ENCODE measurements around the gene GAP43.

DNA sequence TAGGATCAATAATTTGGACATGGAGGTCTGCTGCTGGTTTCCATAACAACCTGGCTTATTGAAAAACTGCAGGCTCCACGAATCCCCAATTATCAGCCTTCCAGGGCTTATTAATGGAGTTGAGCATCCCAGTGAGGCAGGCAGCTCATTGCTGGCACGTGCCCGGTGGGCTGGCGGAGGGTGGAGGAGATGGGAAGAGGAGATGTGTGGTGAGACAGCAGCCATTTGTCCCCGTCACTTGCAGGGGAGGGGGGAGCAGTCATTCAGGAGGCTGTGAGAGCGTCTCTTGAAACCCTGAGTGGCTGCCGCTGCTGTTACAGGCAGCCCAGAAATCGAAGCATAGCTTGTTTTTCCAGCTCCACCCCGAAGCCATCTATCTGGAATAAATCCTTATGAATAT, 70.6 kb downstream of the GAP43 start:
- TF ChIP-seq, protein P1, sequence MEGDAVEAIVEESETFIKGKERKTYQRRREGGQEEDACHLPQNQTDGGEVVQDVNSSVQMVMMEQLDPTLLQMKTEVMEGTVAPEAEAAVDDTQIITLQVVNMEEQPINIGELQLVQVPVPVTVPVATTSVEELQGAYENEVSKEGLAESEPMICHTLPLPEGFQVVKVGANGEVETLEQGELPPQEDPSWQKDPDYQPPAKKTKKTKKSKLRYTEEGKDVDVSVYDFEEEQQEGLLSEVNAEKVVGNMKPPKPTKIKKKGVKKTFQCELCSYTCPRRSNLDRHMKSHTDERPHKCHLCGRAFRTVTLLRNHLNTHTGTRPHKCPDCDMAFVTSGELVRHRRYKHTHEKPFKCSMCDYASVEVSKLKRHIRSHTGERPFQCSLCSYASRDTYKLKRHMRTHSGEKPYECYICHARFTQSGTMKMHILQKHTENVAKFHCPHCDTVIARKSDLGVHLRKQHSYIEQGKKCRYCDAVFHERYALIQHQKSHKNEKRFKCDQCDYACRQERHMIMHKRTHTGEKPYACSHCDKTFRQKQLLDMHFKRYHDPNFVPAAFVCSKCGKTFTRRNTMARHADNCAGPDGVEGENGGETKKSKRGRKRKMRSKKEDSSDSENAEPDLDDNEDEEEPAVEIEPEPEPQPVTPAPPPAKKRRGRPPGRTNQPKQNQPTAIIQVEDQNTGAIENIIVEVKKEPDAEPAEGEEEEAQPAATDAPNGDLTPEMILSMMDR (conservative IDR thresholded peaks at IDR 0.05; ENCODE audit: low read length), result no peak
- no peak for TF ChIP-seq EZH2phosphoT487 (IDR thresholded peaks at IDR 0.05; ENCODE audit: borderline replicate concordance)

Data from Loucy (cell line).